ENCODE measurements around the gene NSRP1.

Gene NSRP1

DNA sequence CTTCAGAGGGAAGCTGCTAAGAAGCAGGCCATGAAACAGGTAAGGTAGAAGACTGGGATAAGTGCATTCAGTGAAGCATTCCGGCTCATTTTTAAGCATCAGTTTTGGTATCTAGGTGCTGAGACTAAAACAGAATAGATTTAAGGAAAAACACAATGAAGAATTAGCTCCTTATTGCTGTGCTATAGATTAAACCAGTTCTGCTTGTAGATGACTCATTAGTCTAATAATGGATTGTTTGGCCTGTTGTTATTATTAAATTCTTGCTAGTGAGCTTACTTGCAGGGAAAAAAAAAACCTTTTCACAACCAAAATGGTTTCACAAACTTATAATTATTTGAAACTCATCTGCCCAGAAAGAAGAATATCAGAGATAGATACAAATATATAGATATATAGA, 55.9 kb downstream of the NSRP1 start (continued):
- TF ChIP-seq ZNF561 (tag by site-specific recombination; IDR thresholded peaks at IDR 0.05; ENCODE audit: borderline replicate concordance) = no peak
- no peak for TF ChIP-seq BCL11A (tag by site-specific recombination; IDR thresholded peaks at IDR 0.05; ENCODE audit: low read depth)
- TF ChIP-seq ZNF221 (tag by site-specific recombination; IDR thresholded peaks at IDR 0.05; ENCODE audit: borderline replicate concordance) = no peak
- TF ChIP-seq ZNF223 (tag by site-specific recombination; IDR thresholded peaks at IDR 0.05) = no peak
- TF ChIP-seq ZNF558 (tag by site-specific recombination; IDR thresholded peaks at IDR 0.05) = no peak
- TF ChIP-seq, protein P1, sequence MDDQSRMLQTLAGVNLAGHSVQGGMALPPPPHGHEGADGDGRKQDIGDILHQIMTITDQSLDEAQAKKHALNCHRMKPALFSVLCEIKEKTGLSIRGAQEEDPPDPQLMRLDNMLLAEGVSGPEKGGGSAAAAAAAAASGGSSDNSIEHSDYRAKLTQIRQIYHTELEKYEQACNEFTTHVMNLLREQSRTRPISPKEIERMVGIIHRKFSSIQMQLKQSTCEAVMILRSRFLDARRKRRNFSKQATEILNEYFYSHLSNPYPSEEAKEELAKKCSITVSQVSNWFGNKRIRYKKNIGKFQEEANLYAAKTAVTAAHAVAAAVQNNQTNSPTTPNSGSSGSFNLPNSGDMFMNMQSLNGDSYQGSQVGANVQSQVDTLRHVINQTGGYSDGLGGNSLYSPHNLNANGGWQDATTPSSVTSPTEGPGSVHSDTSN (CRISPR knock-in tag; IDR thresholded peaks at IDR 0.05) = no peak
- TF ChIP-seq ZNF621 (tag by site-specific recombination; IDR thresholded peaks at IDR 0.05) = no peak

DNA sequence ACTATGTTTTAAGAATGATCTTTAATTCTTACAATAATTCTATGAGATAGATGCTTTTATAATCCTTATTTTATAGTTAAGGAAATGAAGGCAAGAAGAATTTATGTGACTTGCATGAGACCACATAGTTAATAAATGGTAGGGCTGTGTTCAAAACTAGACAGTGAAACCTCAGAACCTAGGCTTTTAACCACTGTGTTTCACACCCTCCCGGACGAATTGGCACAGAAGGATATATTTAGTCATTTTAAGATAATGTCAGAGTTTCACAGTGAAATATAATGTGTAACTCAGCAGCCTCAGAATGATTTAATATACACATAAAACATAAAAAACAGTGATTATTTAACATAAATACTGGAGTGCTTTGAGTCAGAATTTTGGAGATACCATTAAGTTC, 57.0 kb downstream of the NSRP1 start:
- CTCF ChIA-PET = interaction anchor here (0.9 kb wide), 1 partner anchor 49 kb away, joined by 7 read pairs; no protein-coding TSS in a partner anchor
- H3K27ac ChIP-seq (ENCODE audit: extremely low read depth, low read depth, low read length) = no peak overlapping the region
- no peaks in the 10 kb centered on the region for H3K4me1 ChIP-seq (ENCODE audit: control insufficient read depth, insufficient read depth, low read length)
- TF ChIP-seq ZNF169 (tag by site-specific recombination; IDR thresholded peaks at IDR 0.05) (no peak), ZNF670 (tag by site-specific recombination; IDR thresholded peaks at IDR 0.05; ENCODE audit: low read depth) (no peak), ZBTB20 (tag by site-specific recombination; IDR thresholded peaks at IDR 0.05) (no peak), ZFHX2 (tag by site-specific recombination; conservative IDR thresholded peaks at IDR 0.05) (no peak), HOXA7 (CRISPR knock-in tag; IDR thresholded peaks at IDR 0.05; ENCODE audit: borderline replicate concordance) (no peak), ZNF292 (tag by site-specific recombination; IDR thresholded peaks at IDR 0.05; ENCODE audit: borderline replicate concordance, low read depth) (no peak), ZBTB6 (tag by site-specific recombination; IDR thresholded peaks at IDR 0.05) (no peak), HOXC10 (CRISPR knock-in tag; IDR thresholded peaks at IDR 0.05) (no peak), SP2 (tag by site-specific recombination; IDR thresholded peaks at IDR 0.05) (no peak), ZNF830 (tag by site-specific recombination; IDR thresholded peaks at IDR 0.05; ENCODE audit: low read depth) (no peak), ZNF37A (tag by site-specific recombination; IDR thresholded peaks at IDR 0.05) (no peak)
- TF ChIP-seq, protein P2, sequence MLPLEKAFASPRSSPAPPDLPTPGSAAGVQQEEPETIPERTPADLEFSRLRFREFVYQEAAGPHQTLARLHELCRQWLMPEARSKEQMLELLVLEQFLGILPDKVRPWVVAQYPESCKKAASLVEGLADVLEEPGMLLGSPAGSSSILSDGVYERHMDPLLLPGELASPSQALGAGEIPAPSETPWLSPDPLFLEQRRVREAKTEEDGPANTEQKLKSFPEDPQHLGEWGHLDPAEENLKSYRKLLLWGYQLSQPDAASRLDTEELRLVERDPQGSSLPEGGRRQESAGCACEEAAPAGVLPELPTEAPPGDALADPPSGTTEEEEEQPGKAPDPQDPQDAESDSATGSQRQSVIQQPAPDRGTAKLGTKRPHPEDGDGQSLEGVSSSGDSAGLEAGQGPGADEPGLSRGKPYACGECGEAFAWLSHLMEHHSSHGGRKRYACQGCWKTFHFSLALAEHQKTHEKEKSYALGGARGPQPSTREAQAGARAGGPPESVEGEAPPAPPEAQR (tag by site-specific recombination; IDR thresholded peaks at IDR 0.05) = no peak
- H3K36me3 ChIP-seq (ENCODE audit: control insufficient read depth in 2 of 2, insufficient read depth in 1 of 2, low read length in 2 of 2) = peaks cover 58 to 62% of the 10 kb centered on the region in 2 experiments
- H3K4me3 ChIP-seq (ENCODE audit: low read depth, low read length) = no peak overlapping the region
- H3K9me3 ChIP-seq (ENCODE audit: control insufficient read depth, insufficient read depth, low read depth, low read length) = no peaks in the 10 kb centered on the region
- POLR2A ChIA-PET = no interaction called here

- Histone ChIP-seq H3K36me3 (ENCODE audit: control insufficient read depth in 2 of 2, insufficient read depth in 1 of 2, low read length in 2 of 2) (peaks cover 64 to 68% of the 10 kb centered on the region in 2 experiments), H3K4me3 (ENCODE audit: low read depth, low read length) (no peak overlapping the region), H3K27ac (ENCODE audit: extremely low read depth, low read depth, low read length) (no peak overlapping the region), H3K9me3 (ENCODE audit: control insufficient read depth, insufficient read depth, low read depth, low read length) (no peaks in the 10 kb centered on the region), H3K4me1 (ENCODE audit: control insufficient read depth, insufficient read depth, low read length) (no peaks in the 10 kb centered on the region)
- POLR2A ChIA-PET = no interaction called here
- CTCF ChIA-PET = interaction anchor here (0.8 to 0.9 kb wide), 2 partner anchors 50 to 57 kb away, joined by 3 to 7 read pairs; no protein-coding TSS in a partner anchor
- TF ChIP-seq IKZF3 (tag by site-specific recombination; IDR thresholded peaks at IDR 0.05) = no peak
- TF ChIP-seq ZNF610 (tag by site-specific recombination; IDR thresholded peaks at IDR 0.05; ENCODE audit: borderline replicate concordance) = no peak
- TF ChIP-seq ZNF830 (tag by site-specific recombination; IDR thresholded peaks at IDR 0.05; ENCODE audit: low read depth) = no peak
- TF ChIP-seq, protein P3, sequence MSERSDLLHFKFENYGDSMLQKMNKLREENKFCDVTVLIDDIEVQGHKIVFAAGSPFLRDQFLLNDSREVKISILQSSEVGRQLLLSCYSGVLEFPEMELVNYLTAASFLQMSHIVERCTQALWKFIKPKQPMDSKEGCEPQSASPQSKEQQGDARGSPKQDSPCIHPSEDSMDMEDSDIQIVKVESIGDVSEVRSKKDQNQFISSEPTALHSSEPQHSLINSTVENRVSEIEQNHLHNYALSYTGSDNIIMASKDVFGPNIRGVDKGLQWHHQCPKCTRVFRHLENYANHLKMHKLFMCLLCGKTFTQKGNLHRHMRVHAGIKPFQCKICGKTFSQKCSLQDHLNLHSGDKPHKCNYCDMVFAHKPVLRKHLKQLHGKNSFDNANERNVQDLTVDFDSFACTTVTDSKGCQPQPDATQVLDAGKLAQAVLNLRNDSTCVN (tag by site-specific recombination; optimal IDR thresholded peaks at IDR 0.05) = no peak
- no peak for TF ChIP-seq ZNF2 (tag by site-specific recombination; IDR thresholded peaks at IDR 0.05)
- no peak for TF ChIP-seq ZBTB10 (tag by site-specific recombination; IDR thresholded peaks at IDR 0.05)
- TF ChIP-seq ZNF596 (tag by site-specific recombination; IDR thresholded peaks at IDR 0.05) = no peak
- TF ChIP-seq ZNF433 (tag by site-specific recombination; IDR thresholded peaks at IDR 0.05; ENCODE audit: low read depth) = no peak
- no peak for TF ChIP-seq ZNF624 (tag by site-specific recombination; IDR thresholded peaks at IDR 0.05)
Observed at GRCh38 chr17:30174556-30174955, 57.9 kb downstream of the NSRP1 start.
